ENCODE data around the gene MOGAT2.

GRCh38 chr11:75762885-75763284 lies 45.2 kb downstream of the MOGAT2 start:
- no peak for TF ChIP-seq CTCF (IDR thresholded peaks at IDR 0.05)
- TF ChIP-seq POLR2A (IDR thresholded peaks at IDR 0.05): no peak
- no peak for TF ChIP-seq POLR2AphosphoS5 (IDR thresholded peaks at IDR 0.05)

All from suprapubic skin (tissue), 4 donors.